Loucy (cell line): ENCODE results near the gene STK36.

Experiments used
- H2AFZ ChIP-seq: fragments of 200-600 bp; sonication (generic); 2 replicates; pipeline ENCODE4 v1.6.0; 2016; ENCODE audit warnings: antibody characterized with exemption, mild to moderate bottlenecking, low read length, moderate library complexity
- H3F3A ChIP-seq: fragments of 200-600 bp; 2 replicates; pipeline ENCODE4 v1.6.0; 2016; ENCODE audit warnings: antibody characterized with exemption, low read depth, mild to moderate bottlenecking
- H3K27me3 ChIP-seq: fragments of 200-600 bp; sonication (generic); 2 replicates; pipeline ENCODE4 v1.6.1; 2014; ENCODE audit warnings: low read length, mild to moderate bottlenecking; ENCODE audit not compliant: insufficient read depth, poor library complexity, severe bottlenecking
- H3K36me3 ChIP-seq: fragments of 200-600 bp; sonication (generic); 2 replicates; pipeline ENCODE4 v1.6.1; 2016; ENCODE audit warnings: low read length; ENCODE audit not compliant: insufficient read depth
- H3K4me1 ChIP-seq: fragments of 200-600 bp; sonication (generic); 2 replicates; pipeline ENCODE4 v1.5.1; 2014; ENCODE audit warnings: low read length, mild to moderate bottlenecking; ENCODE audit not compliant: insufficient read depth, poor library complexity, severe bottlenecking
- H3K4me2 ChIP-seq: fragments of 200-600 bp; sonication (generic); 2 replicates; pipeline ENCODE4 v1.6.0; 2014; ENCODE audit warnings: antibody characterized with exemption, low read length, low read depth, mild to moderate bottlenecking; ENCODE audit not compliant: poor library complexity, severe bottlenecking
- H3K4me3 ChIP-seq: fragments of 200-600 bp; sonication (generic); 2 replicates; pipeline ENCODE4 v1.5.1; 2014; ENCODE audit warnings: low read length, mild to moderate bottlenecking, mixed read lengths; ENCODE audit not compliant: poor library complexity, severe bottlenecking
- H3K79me2 ChIP-seq: fragments of 200-600 bp; sonication (generic); 2 replicates; pipeline ENCODE4 v1.6.1; 2014; ENCODE audit warnings: low read length; ENCODE audit not compliant: insufficient read depth
- H3K9ac ChIP-seq: fragments of 200-600 bp; sonication (generic); 2 replicates; pipeline ENCODE4 v1.6.0; 2014; ENCODE audit warnings: mild to moderate bottlenecking, low read depth, low read length, moderate library complexity; ENCODE audit not compliant: poor library complexity, severe bottlenecking
- H3K9me2 ChIP-seq: fragments of 200-600 bp; sonication (generic); replicated peaks from 2 replicates; pipeline ENCODE4 v1.6.1; 2016; ENCODE audit warnings: low read depth, low read length, mixed read lengths
- H3K9me3 ChIP-seq: fragments of 200-600 bp; sonication (generic); 2 replicates; pipeline ENCODE4 v1.6.1; 2014; ENCODE audit warnings: mild to moderate bottlenecking, antibody characterized with exemption, low read length, low read depth; ENCODE audit not compliant: insufficient read depth
- H4K20me1 ChIP-seq: fragments of 200-600 bp; sonication (generic); 2 replicates; pipeline ENCODE4 v1.6.0; 2014; ENCODE audit warnings: antibody characterized with exemption, low read length, mild to moderate bottlenecking; ENCODE audit not compliant: insufficient read depth, poor library complexity, severe bottlenecking
- CTCF ChIP-seq: fragments of 200-600 bp; sonication (generic); conservative IDR thresholded peaks from 2 replicates; pipeline ENCODE4 v1.5.1; 2014; ENCODE audit warnings: mild to moderate bottlenecking, antibody characterized with exemption, low read length
- EZH2phosphoT487 ChIP-seq: fragments of 200-600 bp; IDR thresholded peaks from 2 replicates; pipeline ENCODE4 v1.6.1; 2018; ENCODE audit warnings: antibody characterized with exemption, mild to moderate bottlenecking, moderate library complexity, borderline replicate concordance

Gene STK36

GRCh38 chr2:218626369-218626768, 45.5 kb upstream of the STK36 start:
- Histone ChIP-seq H3K9ac (no peak overlapping the region), H3K27me3 (no peaks in the 10 kb centered on the region), H3K9me3 (no peaks in the 10 kb centered on the region), H3K9me2 (no peaks in the 10 kb centered on the region), H3K4me2 (no peak overlapping the region), H3K4me1 (no peaks in the 10 kb centered on the region), H3K79me2 (no peaks in the 10 kb centered on the region), H3F3A (no peaks in the 10 kb centered on the region), H4K20me1 (no peaks in the 10 kb centered on the region), H3K36me3 (no peaks in the 10 kb centered on the region), H3K4me3 (no peak overlapping the region), H2AFZ (no peak overlapping the region)
- TF ChIP-seq CTCF = no peak

GRCh38 chr2:218627939-218628338, 43.9 kb upstream of the STK36 start:
- Histone ChIP-seq H3K4me1 (no peaks in the 10 kb centered on the region), H3K4me3 (no peak overlapping the region), H3K36me3 (no peaks in the 10 kb centered on the region), H3K9me3 (no peaks in the 10 kb centered on the region), H3K4me2 (no peak overlapping the region), H3K9ac (no peak overlapping the region), H3K27me3 (no peaks in the 10 kb centered on the region), H4K20me1 (no peaks in the 10 kb centered on the region), H3K79me2 (no peaks in the 10 kb centered on the region), H3F3A (no peaks in the 10 kb centered on the region), H2AFZ (no peak overlapping the region), H3K9me2 (no peaks in the 10 kb centered on the region)
- TF ChIP-seq CTCF (no peak), EZH2phosphoT487 (no peak)

GRCh38 chr2:218631837-218632236, 40.0 kb upstream of the STK36 start:
- Histone ChIP-seq H3K9me2 (no peaks in the 10 kb centered on the region), H3K4me3 (no peak overlapping the region), H3K4me1 (no peaks in the 10 kb centered on the region), H4K20me1 (no peaks in the 10 kb centered on the region), H3K9me3 (no peaks in the 10 kb centered on the region), H3F3A (no peaks in the 10 kb centered on the region), H3K4me2 (no peak overlapping the region), H3K36me3 (peaks cover 8% of the 10 kb centered on the region; the same call in 1 of the 2 replicates), H3K79me2 (no peaks in the 10 kb centered on the region), H3K9ac (no peak overlapping the region), H2AFZ (no peak overlapping the region), H3K27me3 (no peaks in the 10 kb centered on the region)
- TF ChIP-seq EZH2phosphoT487 (no peak), CTCF (no peak)
